SK-N-SH (cell line): ENCODE measurements around the gene PXDN.

Experiments
- FOXM1 ChIP-seq: IDR thresholded peaks from 2 replicates; pipeline ENCODE4 v1.4.0; 2012; ENCODE audit warnings: low read depth, mild to moderate bottlenecking
- JUND ChIP-seq: IDR thresholded peaks from 2 replicates; pipeline ENCODE4 v1.4.0; 2012
- NFIC ChIP-seq: IDR thresholded peaks from 2 replicates; pipeline ENCODE4 v1.4.0; 2012; ENCODE audit warnings: borderline replicate concordance
- RAD21 ChIP-seq: IDR thresholded peaks from 2 replicates; pipeline ENCODE4 v1.6.1; 2012; ENCODE audit warnings: mild to moderate bottlenecking, low read length
- TF ChIP-seq, protein P1 (sequence below): fragments of 200-600 bp; sonication (generic); IDR thresholded peaks from 2 replicates; pipeline ENCODE4 v1.6.1; 2017; ENCODE audit warnings: antibody characterized with exemption, mild to moderate bottlenecking, moderate library complexity
- TF ChIP-seq, protein P2 (sequence below): IDR thresholded peaks from 2 replicates; pipeline ENCODE4 v1.4.0; 2012; ENCODE audit warnings: low read depth

DNA sequence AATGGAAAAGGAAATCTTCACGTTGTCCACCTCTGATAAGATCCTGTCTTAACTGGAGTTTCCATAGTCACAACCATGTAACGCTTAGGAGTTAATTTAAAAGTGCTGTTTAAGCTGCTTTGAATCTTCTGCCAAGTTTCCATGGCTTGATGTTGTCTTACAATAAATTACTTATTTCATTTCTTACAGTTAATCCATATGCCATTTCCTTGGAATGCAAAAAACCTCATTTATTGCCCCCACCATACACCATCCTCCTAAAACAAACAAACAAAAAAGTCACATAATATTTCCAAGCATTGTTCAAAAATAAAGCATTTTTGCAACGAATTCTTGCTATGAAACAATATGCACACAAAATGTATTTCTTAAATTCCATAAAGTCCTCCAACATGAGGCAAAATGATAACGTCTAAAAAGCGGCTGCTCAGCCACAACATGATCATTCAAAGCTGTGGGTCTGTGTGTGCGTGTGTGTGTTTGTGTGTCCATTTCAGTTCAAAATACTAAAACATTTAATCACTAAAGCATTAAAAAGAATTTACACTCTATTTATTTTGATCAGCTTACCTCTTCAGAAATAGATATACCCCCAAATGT is 46.8 kb upstream of the PXDN start:
- TF ChIP-seq, protein P1, sequence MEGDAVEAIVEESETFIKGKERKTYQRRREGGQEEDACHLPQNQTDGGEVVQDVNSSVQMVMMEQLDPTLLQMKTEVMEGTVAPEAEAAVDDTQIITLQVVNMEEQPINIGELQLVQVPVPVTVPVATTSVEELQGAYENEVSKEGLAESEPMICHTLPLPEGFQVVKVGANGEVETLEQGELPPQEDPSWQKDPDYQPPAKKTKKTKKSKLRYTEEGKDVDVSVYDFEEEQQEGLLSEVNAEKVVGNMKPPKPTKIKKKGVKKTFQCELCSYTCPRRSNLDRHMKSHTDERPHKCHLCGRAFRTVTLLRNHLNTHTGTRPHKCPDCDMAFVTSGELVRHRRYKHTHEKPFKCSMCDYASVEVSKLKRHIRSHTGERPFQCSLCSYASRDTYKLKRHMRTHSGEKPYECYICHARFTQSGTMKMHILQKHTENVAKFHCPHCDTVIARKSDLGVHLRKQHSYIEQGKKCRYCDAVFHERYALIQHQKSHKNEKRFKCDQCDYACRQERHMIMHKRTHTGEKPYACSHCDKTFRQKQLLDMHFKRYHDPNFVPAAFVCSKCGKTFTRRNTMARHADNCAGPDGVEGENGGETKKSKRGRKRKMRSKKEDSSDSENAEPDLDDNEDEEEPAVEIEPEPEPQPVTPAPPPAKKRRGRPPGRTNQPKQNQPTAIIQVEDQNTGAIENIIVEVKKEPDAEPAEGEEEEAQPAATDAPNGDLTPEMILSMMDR = no peak
- TF ChIP-seq JUND (no peak), RAD21 (no peak), FOXM1 (no peak), NFIC (no peak)
- TF ChIP-seq, protein P2, sequence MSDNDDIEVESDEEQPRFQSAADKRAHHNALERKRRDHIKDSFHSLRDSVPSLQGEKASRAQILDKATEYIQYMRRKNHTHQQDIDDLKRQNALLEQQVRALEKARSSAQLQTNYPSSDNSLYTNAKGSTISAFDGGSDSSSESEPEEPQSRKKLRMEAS = no peak
